GM19328 (cell line): ENCODE results near the gene GALNT15.

Experiments used
- ATAC-seq: cut with Tn5 transposase; IDR thresholded peaks from one replicate; pipeline ENCODE4 v1.9.1; 2021; ENCODE audit warnings: mild to moderate bottlenecking, moderate library complexity; ENCODE audit not compliant: unreplicated experiment

Gene GALNT15

GRCh38 chr3:16174389-16174788 lies at the start of gene GALNT15:
Gene GALNT15 (plus strand): TSS chr3:16174680. CDS start chr3:16175152, 472 bp downstream.
- ATAC-seq = no peak

- ATAC-seq = no peak
These were observed 47.8 kb upstream of the GALNT15 start for GRCh38 chr3:16126634-16127033.

GRCh38 chr3:16127249-16127648 lies 47.2 kb upstream of the GALNT15 start:
- no peak for ATAC-seq

- ATAC-seq = no peak
These were observed 44.4 kb upstream of the GALNT15 start for GRCh38 chr3:16130066-16130465.

- no peak for ATAC-seq
These were observed 42.3 kb upstream of the GALNT15 start for GRCh38 chr3:16132190-16132589.

GRCh38 chr3:16132928-16133327 lies 41.6 kb upstream of the GALNT15 start:
- no peak for ATAC-seq

GRCh38 chr3:16134173-16134928 lies 40.1 kb upstream of the GALNT15 start:
- ATAC-seq = no peak

GRCh38 chr3:16136055-16136454 lies 38.4 kb upstream of the GALNT15 start:
- no peak for ATAC-seq

- no peak for ATAC-seq
These were observed 37.4 kb upstream of the GALNT15 start for GRCh38 chr3:16137044-16137443.

GRCh38 chr3:16137977-16138376 lies 36.5 kb upstream of the GALNT15 start:
- ATAC-seq = no peak

- no peak for ATAC-seq
These were observed 34.2 kb upstream of the GALNT15 start for GRCh38 chr3:16140116-16140893.

GRCh38 chr3:16140894-16141285 lies 33.6 kb upstream of the GALNT15 start:
- no peak for ATAC-seq

- ATAC-seq = no peak
These were observed 32.0 kb upstream of the GALNT15 start for GRCh38 chr3:16142350-16143025.

- no peak for ATAC-seq
These were observed 30.5 kb upstream of the GALNT15 start for GRCh38 chr3:16143861-16144447.

- no peak for ATAC-seq
These were observed 29.3 kb upstream of the GALNT15 start for GRCh38 chr3:16145176-16145575.

- ATAC-seq = no peak
These were observed 28.3 kb upstream of the GALNT15 start for GRCh38 chr3:16146015-16146730.

GRCh38 chr3:16147220-16147994 lies 27.1 kb upstream of the GALNT15 start:
- ATAC-seq = no peak

- ATAC-seq = no peak
These were observed 26.3 kb upstream of the GALNT15 start for GRCh38 chr3:16148213-16148612.

- no peak for ATAC-seq
These were observed 25.7 kb upstream of the GALNT15 start for GRCh38 chr3:16148783-16149182.

- ATAC-seq = no peak
These were observed 24.2 kb upstream of the GALNT15 start for GRCh38 chr3:16150285-16150684.
